Fibroblast of skin of abdomen (primary cell): ENCODE data around the gene EGLN2.
"Not testable (repeated sequence)": the region's sequence is repeated elsewhere in the genome, so short reads cannot be mapped to it uniquely, and the experiment has no call there.

ENCODE experiments used
- DNase-seq: peaks from one replicate; pipeline ENCODE4 v3.0.0-alpha.2; 2013

Gene EGLN2

DNA sequence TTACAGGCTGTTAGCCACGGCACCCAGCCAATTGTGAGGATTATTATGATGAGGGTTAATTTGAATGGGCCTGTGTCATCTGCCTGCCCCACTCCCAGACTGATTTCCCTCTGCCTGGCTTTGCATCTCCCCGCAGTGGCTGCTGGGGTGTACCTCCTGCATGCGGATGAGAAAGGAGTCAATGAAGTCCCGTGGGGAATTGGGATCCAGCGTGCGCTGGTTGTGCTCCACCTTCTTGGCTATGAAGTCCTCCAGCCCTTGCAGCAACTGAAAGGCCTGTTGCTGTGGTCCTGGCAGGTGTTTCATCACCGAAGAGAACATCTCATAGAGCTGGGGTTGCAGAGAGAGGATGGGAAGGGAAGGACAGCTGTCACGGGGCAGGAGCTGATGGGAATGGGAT is 47.7 kb downstream of the EGLN2 start:
- not testable (repeated sequence) for DNase-seq

- not testable (repeated sequence) for DNase-seq
Measured at GRCh38 chr19:40850277-40850676, 51.3 kb downstream of the EGLN2 start, which contains the start of gene CYP2A6. CYP2A6 (minus strand) TSS chr19:40850447; CDS start chr19:40850426, 21 bp downstream.

DNA sequence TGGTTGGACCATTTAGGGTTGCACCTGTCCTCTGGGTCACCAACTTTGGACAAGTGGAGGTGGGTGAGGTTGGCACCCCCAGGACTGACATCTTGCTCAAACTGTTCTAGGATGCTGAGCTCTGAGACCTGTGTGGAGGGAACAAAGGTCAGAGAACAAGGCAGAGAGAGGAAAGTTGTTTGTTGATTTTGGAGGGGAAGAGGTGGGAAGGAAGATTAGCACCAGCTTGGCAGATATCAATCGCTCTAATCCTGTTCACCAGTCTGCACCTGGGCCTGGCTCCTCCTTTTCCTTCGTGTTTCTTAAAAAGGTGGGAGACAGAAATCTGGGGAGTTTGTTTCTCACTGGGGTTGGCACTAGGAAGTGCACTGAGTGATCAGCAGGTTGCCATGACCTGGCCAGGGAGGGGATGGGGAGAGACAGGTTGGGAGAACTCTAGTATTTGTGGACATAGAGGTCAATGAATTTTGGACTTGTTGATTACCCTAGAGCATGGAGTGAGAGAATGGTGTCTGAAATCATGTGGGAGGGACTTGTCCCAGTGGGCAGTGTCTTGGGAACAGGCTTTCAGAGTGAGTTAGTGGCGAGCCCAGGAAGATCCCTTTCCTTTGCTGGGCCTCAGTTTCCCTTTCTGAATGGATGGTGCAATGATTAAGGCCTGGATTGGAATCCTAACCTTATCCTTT is 53.6 kb downstream of the EGLN2 start:
- not testable (repeated sequence) for DNase-seq
